ENCODE measurements around the gene TCEA3.

TCEA3 gene

DNA sequence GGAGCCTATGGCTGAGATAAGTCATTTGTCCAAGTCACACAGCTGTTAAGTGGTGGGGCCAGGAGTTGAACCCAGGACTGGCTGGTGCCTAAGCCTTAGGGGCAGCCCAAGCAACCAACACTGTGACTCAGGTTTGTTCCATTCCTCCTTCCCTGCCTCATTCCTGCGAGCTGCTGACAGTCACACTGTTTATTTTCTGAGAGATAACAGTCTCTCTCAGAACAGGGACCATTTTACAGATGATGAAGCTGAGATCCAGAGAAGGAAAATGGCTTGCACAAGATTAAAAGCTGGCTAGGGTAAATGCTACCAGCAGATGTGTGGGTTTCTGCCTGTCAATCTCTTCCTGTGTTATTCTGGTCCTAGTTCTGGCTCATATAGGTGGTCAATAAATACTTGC is 24.3 kb upstream of the TCEA3 start:
- in situ Hi-C loops (cut with MboI; ENCODE audit: low sequenced_read_pairs), result no loop called here

DNA sequence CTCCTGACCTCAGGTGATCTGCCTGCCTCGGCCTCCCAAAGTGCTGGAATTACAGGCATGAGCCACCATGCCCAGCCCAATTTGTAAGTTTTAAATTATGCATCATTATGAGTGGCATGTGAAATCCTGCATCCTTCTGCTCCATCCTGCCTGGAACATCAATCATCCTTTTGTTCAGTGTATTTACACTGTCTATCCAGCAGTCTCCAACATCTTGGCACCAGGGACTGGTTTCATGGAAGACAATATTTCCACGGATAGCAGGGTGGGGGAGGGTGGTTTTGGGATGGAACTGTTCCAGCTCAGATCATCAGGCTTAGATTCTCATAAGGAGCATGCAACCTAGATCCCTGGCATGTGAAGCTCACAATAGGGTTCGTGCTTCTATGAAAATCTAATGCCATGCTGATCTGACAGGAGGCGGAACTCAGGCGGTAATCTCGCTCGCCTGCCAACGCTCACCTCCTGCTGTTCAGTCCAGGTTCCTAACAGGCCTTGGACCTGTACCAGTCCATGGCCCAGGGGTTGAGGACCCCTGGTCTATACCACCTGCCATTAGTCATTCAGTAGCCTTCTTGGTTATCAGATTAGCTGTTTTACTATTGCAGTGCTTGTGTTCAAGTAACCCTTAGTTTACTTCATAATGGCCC is 22.2 kb upstream of the TCEA3 start:
- in situ Hi-C loops (cut with MboI; ENCODE audit: low sequenced_read_pairs), result no loop called here

DNA sequence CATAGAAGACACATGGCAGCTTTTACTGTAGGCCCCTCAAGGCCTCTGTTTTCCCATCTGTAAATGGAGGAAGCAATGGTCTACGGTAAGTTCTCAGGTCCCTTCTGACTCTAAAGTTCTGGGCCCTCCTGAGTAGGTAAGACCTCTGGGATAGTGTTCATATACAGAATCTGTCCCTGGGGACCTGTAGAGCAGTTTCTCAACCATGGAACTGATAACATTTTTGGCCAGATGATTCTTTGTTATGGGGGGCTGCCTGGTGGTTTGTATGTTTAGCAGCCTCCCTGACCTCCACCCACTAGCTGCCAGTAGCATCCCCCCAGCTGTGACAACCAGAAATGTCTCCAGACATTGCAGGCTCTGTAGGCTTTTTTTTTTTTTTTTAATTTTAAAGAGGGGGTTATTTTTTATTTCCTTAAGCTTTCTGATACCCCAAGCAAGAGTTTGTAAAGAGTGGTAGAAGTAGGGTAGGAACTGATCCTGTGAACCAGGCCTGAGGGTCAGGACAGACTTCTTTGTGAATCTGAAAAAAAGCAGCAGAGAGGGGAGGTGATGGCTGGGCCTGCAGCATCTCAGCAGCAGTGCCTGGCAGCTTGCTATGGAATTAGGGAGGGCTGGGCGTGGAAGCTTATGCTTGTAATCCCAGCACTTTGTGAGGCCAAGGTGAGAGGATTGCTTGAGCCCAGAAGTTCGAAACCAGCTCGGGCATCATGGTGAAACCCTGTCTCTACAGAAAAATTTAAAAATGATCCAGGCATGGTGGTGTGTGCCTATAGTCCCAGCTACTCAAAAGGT is 20.2 kb upstream of the TCEA3 start:
- in situ Hi-C loops (cut with MboI; ENCODE audit: low sequenced_read_pairs), result no loop called here

GRCh38 chr1:23444104-23444533 is 19.6 kb upstream of the TCEA3 start:
- in situ Hi-C loops (cut with MboI; ENCODE audit: low sequenced_read_pairs), result no loop called here

- in situ Hi-C loops (cut with MboI; ENCODE audit: low sequenced_read_pairs), result no loop called here
Observed at GRCh38 chr1:23442751-23443150, 18.2 kb upstream of the TCEA3 start.

DNA sequence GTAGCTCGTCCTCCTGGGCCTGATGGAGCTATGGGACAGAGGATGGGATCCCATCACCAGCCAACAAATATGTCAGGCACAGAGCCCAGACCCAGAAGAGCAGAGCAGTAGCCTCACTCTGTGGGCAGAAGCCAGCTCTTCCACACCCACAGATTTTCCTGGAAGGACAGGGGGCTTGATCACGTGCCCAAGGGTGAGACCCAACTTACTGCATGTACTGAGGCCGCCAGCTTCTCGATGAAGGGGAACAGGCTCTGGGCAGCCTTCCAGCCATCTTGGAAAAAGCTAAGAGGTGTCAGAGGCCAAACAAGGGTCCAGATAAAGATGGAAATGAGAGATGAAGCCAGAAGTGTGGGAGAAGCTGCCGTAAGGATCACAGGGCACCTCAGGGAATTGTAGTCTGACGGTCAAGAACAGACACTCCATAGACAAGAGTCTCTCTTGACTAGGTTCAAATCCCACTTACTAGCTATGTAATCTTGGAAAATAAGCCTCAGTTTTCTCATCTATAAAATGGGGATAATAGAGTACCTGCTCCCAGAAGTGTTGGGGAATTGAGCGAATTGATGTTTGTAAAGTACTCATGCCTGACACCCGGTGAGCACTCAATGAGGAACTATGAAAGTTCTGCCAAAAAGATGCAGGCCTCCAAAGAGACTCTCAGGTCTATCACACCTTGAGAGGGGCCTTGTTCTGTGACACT is 17.0 kb upstream of the TCEA3 start:
- in situ Hi-C loops (cut with MboI; ENCODE audit: low sequenced_read_pairs), result no loop called here

- in situ Hi-C loops (cut with MboI; ENCODE audit: low sequenced_read_pairs), result no loop called here
Observed at GRCh38 chr1:23438545-23438944, 14.0 kb upstream of the TCEA3 start.

DNA sequence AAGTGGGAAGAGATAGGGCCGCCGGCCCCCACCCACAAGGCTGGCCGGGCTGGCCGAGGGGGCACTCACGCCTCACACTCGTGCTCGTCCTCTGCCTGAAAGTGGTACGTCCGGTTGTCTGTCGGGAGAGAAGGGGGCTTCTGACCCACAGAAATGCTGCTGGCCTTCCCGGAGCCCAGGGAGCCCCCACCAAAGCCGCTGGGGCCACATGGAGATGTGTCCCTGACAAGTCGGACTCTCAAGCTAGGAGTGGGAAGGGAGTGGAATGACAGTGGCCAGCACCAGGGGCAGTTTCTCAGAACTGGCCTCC is 12.8 kb upstream of the TCEA3 start:
- in situ Hi-C loops (cut with MboI; ENCODE audit: low sequenced_read_pairs), result no loop called here

GRCh38 chr1:23436520-23437354 is 12.2 kb upstream of the TCEA3 start:
- in situ Hi-C loops (cut with MboI; ENCODE audit: low sequenced_read_pairs), result no loop called here

GRCh38 chr1:23434260-23434775 is 9.8 kb upstream of the TCEA3 start:
- in situ Hi-C loops (cut with MboI; ENCODE audit: low sequenced_read_pairs), result no loop called here

- in situ Hi-C loops (cut with MboI; ENCODE audit: low sequenced_read_pairs), result no loop called here
Observed at GRCh38 chr1:23433122-23433521, 8.6 kb upstream of the TCEA3 start.

DNA sequence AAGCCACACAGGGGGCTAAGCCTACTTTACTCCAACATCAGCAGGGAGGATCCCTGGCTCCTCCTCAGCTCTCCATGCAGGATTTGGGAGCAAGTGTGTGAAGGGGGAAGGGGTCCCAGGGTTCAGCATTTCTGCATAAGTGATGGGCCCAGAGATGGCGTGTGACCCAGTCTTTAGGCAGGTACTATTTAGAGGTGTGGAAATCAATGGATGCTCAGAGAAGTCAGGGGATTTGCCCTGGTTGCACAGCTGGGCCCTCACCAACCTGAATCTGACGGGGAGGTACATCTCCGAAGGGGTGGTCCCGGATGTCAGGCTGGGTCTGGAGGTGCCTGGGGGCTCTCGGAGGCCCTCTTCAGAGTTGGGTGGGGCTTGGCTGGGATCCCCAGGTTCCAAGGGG is 6.9 kb upstream of the TCEA3 start:
- in situ Hi-C loops (cut with MboI; ENCODE audit: low sequenced_read_pairs), result no loop called here

- in situ Hi-C loops (cut with MboI; ENCODE audit: low sequenced_read_pairs), result no loop called here
Observed at GRCh38 chr1:23430803-23431202, 6.3 kb upstream of the TCEA3 start.

- in situ Hi-C loops (cut with MboI; ENCODE audit: low sequenced_read_pairs), result no loop called here
Observed at GRCh38 chr1:23428136-23428905, 3.8 kb upstream of the TCEA3 start.

GRCh38 chr1:23427550-23427949 is 3.0 kb upstream of the TCEA3 start:
- in situ Hi-C loops (cut with MboI; ENCODE audit: low sequenced_read_pairs), result no loop called here

GRCh38 chr1:23426828-23427227 is 2.3 kb upstream of the TCEA3 start:
- in situ Hi-C loops (cut with MboI; ENCODE audit: low sequenced_read_pairs), result no loop called here

DNA sequence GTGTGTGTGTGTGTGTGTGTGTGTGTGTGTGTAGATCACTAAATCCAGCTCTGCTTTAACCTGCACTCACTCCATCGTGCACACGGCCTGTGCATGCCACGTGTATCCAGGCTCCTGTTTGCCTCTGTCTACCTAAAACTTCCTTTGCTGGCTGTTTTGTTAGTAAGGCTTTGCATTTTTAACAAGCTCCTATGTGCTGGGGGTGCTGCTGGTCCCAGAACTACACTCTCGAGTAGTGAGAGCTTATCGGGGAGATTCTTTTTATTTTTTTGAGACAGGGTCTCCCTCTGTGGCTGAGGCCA is 596 bp upstream of the TCEA3 start:
- in situ Hi-C loops (cut with MboI; ENCODE audit: low sequenced_read_pairs), result no loop called here

GRCh38 chr1:23423415-23424292 is 894 bp downstream of the TCEA3 start:
- in situ Hi-C loops (cut with MboI; ENCODE audit: low sequenced_read_pairs), result no loop called here

DNA sequence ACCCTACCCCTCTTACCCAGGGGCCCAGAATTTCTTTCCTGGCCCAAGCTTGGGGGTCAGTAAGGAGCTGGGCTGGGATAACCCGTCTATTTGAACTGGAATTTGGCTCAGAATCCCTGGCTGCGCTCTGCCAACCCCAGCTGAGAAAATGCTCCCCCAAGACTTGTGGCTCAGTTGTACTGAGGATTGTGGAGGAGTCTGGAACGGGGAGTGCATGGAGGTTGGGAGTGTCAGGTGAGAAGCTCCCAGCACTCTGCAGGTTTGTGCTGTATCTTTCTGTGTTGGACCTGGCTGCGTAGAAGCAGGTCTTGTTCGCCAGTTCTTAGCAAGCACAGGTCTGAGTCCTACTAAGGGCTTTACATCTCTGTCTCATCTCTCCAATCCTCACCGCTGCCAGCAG is 1.6 kb downstream of the TCEA3 start:
- in situ Hi-C loops (cut with MboI; ENCODE audit: low sequenced_read_pairs), result no loop called here

Measured in HL-60/S4 treated with phorbol 12-myristate 13-acetate at 8.2 ng/mL for 4 days and 3 days (cell line).